ENCODE results near the gene CPA4. TPM values are rescaled to one million over a fixed set of nuclear protein-coding genes. Genes with fewer than 3 reads are reported as not detected.

The CPA4 gene
- total RNA-seq, 1 donor from 2014 or later: 27.7 TPM

GRCh38 chr7:130363026-130363847, 70.3 kb downstream of the CPA4 start:
- DNase-seq (ENCODE audit: extremely low read depth, low read depth, low spot score): no peak

- DNase-seq (ENCODE audit: extremely low read depth, low read depth, low spot score): no peak
Observed at GRCh38 chr7:130364451-130364850, 71.5 kb downstream of the CPA4 start.

- DNase-seq (ENCODE audit: extremely low read depth, low read depth, low spot score): no peak
Observed at GRCh38 chr7:130365088-130365487, 72.1 kb downstream of the CPA4 start.

GRCh38 chr7:130365511-130366441, 72.8 kb downstream of the CPA4 start:
- DNase-seq (ENCODE audit: extremely low read depth, low read depth, low spot score): no peak

- no peak for DNase-seq (ENCODE audit: extremely low read depth, low read depth, low spot score)
Observed at GRCh38 chr7:130366564-130366963, 73.6 kb downstream of the CPA4 start.

- no peak for DNase-seq (ENCODE audit: extremely low read depth, low read depth, low spot score)
Observed at GRCh38 chr7:130367088-130367755, 74.3 kb downstream of the CPA4 start.

GRCh38 chr7:130367836-130368746, 75.1 kb downstream of the CPA4 start:
- no peak for DNase-seq (ENCODE audit: extremely low read depth, low read depth, low spot score)

GRCh38 chr7:130369110-130369711, 76.2 kb downstream of the CPA4 start:
- no peak for DNase-seq (ENCODE audit: extremely low read depth, low read depth, low spot score)

- no peak for DNase-seq (ENCODE audit: extremely low read depth, low read depth, low spot score)
Observed at GRCh38 chr7:130369831-130370550, 77.0 kb downstream of the CPA4 start.

- DNase-seq (ENCODE audit: extremely low read depth, low read depth, low spot score): no peak
Observed at GRCh38 chr7:130371046-130371445, 78.1 kb downstream of the CPA4 start.

GRCh38 chr7:130372402-130373165, 79.6 kb downstream of the CPA4 start:
- DNase-seq (ENCODE audit: extremely low read depth, low read depth, low spot score): no peak

Other genes with a start within 250 kb of the CPA4 start
- gene ZC3HC1, start 241.8 kb upstream of the CPA4 start, total RNA-seq: 17.2 and 17.5 TPM in 2 replicates
- gene KLHDC10, start 222.6 kb upstream of the CPA4 start, total RNA-seq: 18.0 and 20.8 TPM in 2 replicates
- 6.7 and 9.2 TPM in 2 replicates for gene TMEM209, start 87.8 kb upstream of the CPA4 start, total RNA-seq
- not detected in 2 replicates for gene SSMEM1, start 85.3 kb upstream of the CPA4 start, total RNA-seq
- gene CPA2, start 26.3 kb upstream of the CPA4 start, total RNA-seq: not detected in 2 replicates
- gene CPA5, start 51.7 kb downstream of the CPA4 start, total RNA-seq: not detected in 2 replicates
- gene CPA1, start 87.3 kb downstream of the CPA4 start, total RNA-seq: not detected in 2 replicates
- 23.5 and 25.1 TPM in 2 replicates for gene CEP41, start 147.9 kb downstream of the CPA4 start, total RNA-seq
- gene MEST, start 198.9 kb downstream of the CPA4 start, total RNA-seq: 15.3 and 52.6 TPM in 2 replicates